T47D (cell line): ENCODE results near the gene SPRING1.
"Not testable (repeated sequence)": the region's sequence is repeated elsewhere in the genome, so short reads cannot be mapped to it uniquely, and the experiment has no call there.

Experiments used
- DNase-seq, 2 experiments: peaks; one replicate each; pipeline versions ENCODE4 v3.0.0 to v3.0.0-alpha.2; 2011 to 2012; ENCODE audit warnings: low read depth in 1 of 2, low spot score in 1 of 2
- JUND ChIP-seq: IDR thresholded peaks from 2 replicates; pipeline ENCODE4 v1.6.1; 2012; ENCODE audit warnings: low read depth
- in situ Hi-C: cut with HindIII; loops from 2 replicates; pipeline ENCODE4 v1.10.0; 2016; ENCODE audit warnings: low sequenced_read_pairs, low pct_unique_long_range_greater_than_20kb

The SPRING1 gene

DNA sequence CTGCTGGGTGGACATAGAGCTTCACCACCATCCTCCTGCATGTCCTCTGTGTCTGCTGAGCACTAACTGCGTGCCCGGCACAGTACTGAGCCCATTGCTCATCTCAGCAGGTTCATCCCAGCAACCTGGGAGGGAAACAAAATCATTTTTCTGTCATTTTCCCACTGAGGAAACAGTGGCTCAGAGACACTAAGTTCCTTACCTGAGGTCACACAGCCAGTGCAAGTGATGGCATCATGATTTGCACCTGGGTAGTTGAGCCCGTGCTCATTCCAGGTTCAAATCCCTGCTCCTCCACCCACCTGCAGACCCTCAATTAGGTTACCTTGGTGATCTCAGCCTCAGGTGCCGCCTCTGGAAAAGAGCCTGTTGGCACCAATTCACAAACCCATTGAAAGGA is 23.6 kb upstream of the SPRING1 start:
- no peak for DNase-seq
- in situ Hi-C loops = no loop called here

DNA sequence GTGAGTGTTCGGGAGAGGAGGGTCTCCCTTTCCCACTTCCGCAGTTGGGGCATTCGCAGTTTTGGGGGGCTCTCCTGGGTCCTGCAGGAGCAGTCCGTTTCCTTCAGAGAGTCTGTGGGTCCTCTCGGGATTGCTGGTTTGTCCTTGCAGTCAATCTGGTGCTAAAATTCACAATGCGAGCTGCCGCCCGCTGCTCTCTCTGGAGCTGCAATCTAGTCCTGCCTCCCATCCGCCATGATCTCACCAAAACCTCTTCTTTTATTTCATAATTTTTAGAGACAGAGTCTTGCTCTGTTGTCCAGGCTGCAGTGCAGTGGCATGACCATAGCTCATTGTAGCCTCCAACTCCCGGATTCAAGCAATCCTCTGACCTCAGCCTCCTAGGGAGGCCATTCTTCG is 22.8 kb upstream of the SPRING1 start:
- TF ChIP-seq JUND = no peak
- no peak for DNase-seq
- in situ Hi-C loops = no loop called here

More for the DNA sequence above, 23.6 kb upstream of the SPRING1 start:
- TF ChIP-seq JUND = no peak

DNA sequence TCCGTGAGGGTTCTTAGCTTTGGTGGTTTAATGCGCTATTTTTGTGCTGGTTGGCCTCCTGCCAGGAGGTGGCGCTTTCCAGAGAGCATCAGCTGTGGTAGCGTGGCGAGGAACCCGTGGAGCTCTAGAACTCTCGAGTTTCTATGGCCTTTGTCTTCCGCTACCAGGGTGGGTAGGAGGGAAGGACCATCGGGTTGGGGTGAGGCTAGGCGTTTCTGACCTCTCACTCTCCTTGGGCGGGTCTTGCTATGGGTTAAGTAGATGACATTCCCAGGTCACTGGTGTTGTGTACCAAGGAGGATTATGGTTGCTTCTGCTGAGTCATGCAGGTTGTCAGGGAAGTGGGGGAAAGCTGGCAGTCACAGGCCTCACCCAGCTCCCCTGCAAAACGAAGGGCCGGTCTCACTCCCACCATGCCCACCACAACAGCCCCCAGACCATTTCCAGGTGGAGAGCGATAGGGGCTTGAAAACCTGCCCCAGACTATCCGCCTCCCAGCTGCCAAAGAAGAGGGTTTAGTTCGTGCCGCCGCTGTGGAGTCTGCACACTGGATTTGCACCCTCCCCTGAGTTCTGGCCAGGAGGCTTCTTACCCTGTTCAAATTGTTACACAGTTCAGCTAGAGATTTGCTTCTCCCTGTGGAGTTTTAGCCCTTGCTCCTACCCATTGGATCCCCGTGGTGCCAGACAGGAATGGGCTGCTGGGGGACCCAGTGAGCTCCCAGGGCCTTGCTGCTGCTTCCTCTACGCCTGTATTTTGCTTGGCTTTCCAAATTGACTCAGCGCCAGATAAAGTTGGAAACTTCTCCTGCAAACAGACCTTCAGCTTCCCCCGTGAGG is 22.1 kb upstream of the SPRING1 start:
- no peak for DNase-seq
- in situ Hi-C loops = no loop called here
- no peak for TF ChIP-seq JUND

DNA sequence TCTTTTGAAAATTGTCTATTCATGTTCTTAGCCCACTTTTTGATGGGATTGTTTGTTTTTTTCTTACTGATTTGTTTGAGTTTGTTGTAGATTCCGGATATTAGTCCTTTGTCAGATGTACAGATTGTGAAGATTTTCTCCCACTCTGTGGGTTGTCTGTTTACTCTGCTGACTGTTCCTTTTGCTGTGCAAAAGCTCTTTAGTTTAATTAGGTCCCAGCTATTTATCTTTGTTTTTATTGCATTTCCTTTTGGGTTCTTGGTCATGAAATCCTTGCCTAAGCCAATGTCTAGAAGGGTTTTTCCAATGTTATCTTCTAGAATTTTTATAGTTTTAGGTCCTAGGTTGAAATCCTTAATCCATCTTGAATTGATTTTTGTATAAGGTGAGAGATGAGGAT is 16.9 kb upstream of the SPRING1 start:
- in situ Hi-C loops, DNase-seq: not testable (repeated sequence)

DNA sequence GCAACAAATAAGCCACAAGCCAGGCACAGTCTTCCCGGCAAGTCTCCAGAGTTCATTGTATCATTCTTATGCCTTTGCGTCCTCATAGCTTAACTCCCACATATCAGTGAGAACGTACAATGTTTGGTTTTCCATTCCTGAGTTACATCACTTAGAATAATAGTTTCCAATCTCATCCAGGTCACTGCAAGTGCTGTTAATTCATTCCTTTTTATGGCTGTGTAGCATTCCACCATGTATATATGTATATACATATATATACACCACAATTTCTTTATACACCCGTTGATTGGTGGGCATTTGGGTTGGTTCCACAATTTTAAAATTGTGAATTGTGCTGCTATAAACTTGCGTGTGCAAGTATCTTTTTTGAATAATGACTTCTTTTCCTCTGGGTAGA is 16.2 kb upstream of the SPRING1 start:
- in situ Hi-C loops, DNase-seq: not testable (repeated sequence)

DNA sequence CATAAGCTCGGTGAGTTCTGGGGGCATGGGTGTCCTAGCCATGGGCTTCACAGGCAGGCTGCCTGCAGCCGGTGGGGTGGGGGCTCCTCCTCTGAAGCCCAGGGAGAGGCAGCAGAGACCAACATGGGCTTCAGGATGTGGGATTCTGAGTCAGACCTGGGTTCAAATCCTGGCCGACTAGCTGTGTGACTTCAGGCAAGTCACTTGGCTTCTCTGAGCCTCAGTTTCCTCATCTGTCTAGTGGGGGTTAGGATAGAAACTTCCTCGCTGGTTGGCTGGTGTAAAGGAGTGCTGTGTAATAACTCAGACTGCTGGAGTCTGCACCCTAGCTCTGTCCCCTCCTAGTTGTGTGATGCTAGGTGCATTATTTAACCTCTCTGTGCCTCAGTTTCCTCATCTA is 12.4 kb upstream of the SPRING1 start:
- TF ChIP-seq JUND = no peak
- no peak for DNase-seq
- in situ Hi-C loops = no loop called here

DNA sequence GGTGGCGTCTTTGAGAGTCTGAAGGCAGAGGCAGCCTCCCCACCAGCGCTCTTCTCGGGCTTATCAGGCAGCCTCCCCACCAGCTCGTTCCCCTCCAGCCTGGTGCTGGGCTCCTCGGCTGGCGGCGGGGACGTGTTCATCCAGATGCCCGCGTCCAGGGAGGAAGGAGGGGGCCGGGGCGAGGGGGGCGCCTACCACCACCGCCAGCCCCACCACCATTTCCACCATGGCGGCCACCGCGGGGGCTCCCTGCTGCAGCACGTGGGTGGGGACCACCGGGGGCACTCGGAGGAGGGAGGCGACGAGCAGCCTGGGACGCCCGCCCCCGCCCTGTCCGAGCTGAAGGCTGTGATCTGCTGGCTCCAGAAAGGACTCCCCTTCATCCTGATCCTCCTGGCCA is 12.0 kb upstream of the SPRING1 start:
- TF ChIP-seq JUND = no peak
- DNase-seq = no peak
- in situ Hi-C loops = no loop called here

DNA sequence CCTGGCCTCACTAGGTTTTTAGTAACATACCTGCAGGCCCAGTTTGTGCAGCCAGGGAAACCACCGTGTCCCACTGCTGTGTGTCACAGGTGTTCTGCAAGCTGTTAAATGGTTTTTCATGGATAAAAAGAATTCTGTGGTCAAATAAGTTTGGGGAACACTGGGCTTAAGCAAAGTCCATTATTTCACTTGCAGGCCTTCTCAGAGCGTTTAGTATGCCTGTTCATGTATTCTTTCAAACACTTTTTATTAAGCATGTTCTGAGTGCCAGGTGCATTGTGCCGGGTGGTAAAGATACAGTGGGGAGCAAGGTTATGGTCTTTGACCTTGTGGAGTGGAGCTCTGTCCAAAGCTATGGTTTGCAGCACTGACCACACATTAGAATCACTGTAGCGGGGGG is 7.7 kb upstream of the SPRING1 start:
- DNase-seq = no peak
- TF ChIP-seq JUND = no peak
- in situ Hi-C loops = no loop called here

DNA sequence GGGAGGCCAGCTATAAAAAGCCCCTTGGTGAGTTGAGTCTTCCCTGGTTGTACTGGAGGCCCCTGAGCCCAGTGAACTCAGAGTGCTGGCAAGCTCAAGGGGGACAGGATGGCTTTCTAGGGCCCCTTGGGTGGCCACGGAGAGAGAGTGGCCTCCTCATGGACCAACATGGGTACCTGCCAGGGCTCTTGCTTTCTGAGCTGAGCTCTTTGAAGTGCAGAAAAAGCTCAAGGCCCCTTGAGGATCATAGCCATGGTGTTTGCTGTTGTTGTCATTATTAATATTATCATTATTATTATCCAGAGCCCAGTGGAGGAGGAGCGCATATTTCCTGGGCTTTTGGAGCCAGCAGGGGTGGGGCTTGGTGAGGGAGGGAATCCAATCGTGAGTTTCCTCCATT is 6.9 kb upstream of the SPRING1 start:
- no peak for TF ChIP-seq JUND
- no peak for DNase-seq
- in situ Hi-C loops = no loop called here

DNA sequence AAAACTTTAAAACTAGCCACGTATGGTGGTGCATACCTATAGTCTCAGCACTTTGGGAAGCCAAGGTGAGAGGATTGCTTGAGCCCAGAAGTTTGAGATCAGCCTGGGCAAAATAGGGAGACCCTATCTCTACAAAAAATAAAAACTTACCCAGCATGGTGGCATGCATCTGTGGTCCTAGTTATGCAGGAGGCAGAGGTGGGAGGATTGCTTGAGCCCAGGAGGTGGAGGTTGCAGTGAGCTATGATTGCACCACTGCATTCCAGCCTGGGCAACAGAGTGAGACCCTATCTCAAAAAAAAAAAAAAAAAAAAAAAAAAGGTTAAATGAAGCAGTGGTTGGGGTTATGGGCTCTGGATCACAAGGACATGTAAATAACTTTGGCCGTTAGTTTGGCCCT is 4.9 kb upstream of the SPRING1 start:
- in situ Hi-C loops, DNase-seq: not testable (repeated sequence)

DNA sequence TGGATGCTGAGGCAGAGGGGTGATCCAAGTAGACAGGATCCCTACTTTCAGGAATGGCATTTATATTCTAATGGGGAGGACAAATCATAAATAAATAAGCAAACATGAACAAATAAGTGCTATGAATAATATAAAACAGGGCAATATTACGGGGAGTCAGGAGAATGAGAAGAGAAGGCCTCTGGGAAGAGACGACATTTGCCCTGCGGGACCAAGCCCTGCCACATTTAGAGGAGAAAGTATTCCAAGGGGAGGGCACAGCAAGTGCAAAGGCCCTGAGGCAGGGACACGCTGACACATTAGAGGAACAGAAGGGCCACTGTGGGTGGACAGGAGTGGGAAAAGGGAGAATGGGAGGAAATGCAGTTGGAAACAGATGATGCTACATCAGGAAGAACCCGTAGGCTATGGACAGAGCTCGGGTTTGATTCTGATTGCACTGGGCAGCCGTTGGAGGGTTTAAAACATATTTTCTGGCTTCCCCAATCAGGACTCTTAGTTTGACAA is 1.6 kb upstream of the SPRING1 start:
- in situ Hi-C loops = no loop called here
- TF ChIP-seq JUND = no peak
- no peak for DNase-seq

DNA sequence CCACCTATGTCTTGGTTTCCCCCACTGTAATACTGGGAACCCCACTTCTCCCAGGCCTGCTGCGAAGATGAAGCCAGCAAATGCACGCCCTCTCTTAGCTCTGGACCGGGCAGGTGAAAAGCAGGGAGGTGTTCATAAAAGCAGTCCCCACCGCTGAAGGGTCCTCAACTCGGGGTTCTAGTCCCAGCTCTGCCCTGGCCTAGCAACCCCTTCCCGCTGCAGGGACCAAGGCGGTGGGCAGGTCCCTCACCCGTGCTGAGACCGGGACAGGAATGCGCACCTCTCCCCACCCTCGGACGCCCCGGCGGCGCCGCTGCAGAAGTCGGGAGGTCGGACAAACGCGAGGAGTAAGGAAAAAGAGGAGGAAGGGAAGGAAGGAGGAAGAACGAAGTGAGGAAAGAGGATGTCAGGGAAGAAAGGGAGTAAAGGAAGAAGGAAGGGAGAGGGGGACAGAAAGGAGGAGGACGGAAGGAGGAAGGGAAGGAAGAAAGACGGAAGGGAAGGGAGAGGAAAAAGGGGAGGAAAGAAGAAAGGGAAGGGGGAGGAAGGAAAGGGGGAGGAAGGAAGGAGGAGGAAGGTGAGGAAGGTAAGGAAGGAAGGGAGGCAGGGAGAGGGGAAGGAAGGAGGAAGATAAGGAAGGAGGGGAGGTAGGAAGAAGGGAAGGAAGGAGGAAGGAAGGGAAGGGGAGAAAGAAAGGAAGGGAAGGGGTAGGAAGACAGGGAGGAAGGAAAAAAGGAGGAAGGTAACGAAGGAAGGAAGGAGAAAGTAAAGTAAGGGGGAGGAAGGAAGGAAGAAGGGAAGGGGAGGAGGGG is 701 bp downstream of the SPRING1 start:
- in situ Hi-C loops = no loop called here
- no peak for DNase-seq
- TF ChIP-seq JUND = no peak

DNA sequence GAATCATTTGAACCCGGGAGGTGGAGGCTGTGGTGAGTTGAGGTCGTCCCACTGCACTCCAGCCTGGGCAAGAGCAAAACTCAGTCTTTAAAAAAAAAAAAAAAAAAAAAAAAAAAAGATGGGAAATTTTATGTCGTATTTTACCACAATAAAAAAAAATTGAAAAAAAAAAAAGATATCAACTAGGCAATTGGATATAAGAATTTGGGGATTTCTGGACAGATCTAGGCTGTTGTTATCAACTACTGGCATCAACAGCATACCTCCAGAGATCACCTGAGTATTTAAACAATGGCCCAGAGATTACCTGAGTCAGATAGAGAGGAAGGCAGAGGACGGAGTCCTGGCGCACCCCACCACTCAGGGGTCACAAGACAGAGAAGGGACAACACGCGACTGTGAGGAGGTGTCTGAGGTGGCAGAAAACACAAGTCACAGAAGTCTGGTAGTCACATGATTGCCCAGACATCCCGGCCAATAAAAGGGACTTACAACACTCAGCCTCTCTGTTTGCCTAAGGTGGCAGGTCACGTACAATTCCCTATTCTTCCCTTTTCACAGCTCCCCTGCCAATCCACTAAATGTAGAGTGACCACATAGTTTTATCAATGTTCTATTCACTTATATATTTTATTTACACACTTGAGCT is 1.8 kb downstream of the SPRING1 start:
- in situ Hi-C loops = no loop called here
- DNase-seq = peak; percentile 68 to 75
- TF ChIP-seq JUND = no peak
